ENCODE results near the gene MRPL43. TPM values are rescaled to one million over a fixed set of nuclear protein-coding genes. Genes with fewer than 3 reads are reported as not detected.

MRPL43 gene
- total RNA-seq, 2 experiments from 2014 or later, result 47.8 to 49.3 TPM

GRCh38 chr10:100998991-100999741, 11.9 kb upstream of the MRPL43 start:
- ChIA-PET POLR2A (interaction anchor here (0.9 to 2.7 kb wide), 5 partner anchors 13 to 39 kb away, joined by 3 to 17 read pairs (median 4); partner anchors contain the start of genes PDZD7 and SFXN3), CTCF (interaction anchor here (0.6 to 17.1 kb wide), 9 partner anchors 11 to 88 kb away, joined by 3 to 186 read pairs (median 6); partner anchors contain the start of genes MRPL43, PDZD7, SFXN3 and TWNK)
- H3K36me3 Mint-ChIP-seq (ENCODE audit: low read depth), result peaks cover 4% of the 10 kb centered on the region
- peak overlapping the region; percentile 66 for H3K27ac Mint-ChIP-seq
- H3K4me1 Mint-ChIP-seq, result peaks cover 28% of the 10 kb centered on the region
- H3K9me3 Mint-ChIP-seq, result no peaks in the 10 kb centered on the region
- DNase-seq, result peak; percentile 78
- H3K27me3 Mint-ChIP-seq, result peaks cover 3% of the 10 kb centered on the region
- H3K4me3 Mint-ChIP-seq, result peak overlapping the region; percentile 77

GRCh38 chr10:100998183-100998990, 11.1 kb upstream of the MRPL43 start:
- Mint-ChIP-seq H3K27me3 (peaks cover 3% of the 10 kb centered on the region), H3K4me1 (peaks cover 28% of the 10 kb centered on the region), H3K9me3 (no peaks in the 10 kb centered on the region), H3K36me3 (ENCODE audit: low read depth) (peaks cover 6% of the 10 kb centered on the region), H3K27ac (peak overlapping the region; percentile 66), H3K4me3 (peak overlapping the region; percentile 77)
- POLR2A ChIA-PET, result interaction anchor here (1.5 to 3.2 kb wide), 6 partner anchors 11 to 49 kb away, joined by 3 to 27 read pairs (median 10); partner anchors contain the start of genes MRPL43, PDZD7, SFXN3 and TWNK
- peak; percentile 63 for DNase-seq
- CTCF ChIA-PET, result interaction anchor here (0.6 to 17.1 kb wide), 24 partner anchors 8 to 1266 kb away, joined by 3 to 186 read pairs (median 5); partner anchors contain the start of genes HIF1AN, MRPL43, PDZD7 and SEMA4G

- peaks cover 28% of the 10 kb centered on the region for H3K4me1 Mint-ChIP-seq
- peak overlapping the region; percentile 92 for H3K27ac Mint-ChIP-seq
- DNase-seq, result peak; percentile 76
- peaks cover 3% of the 10 kb centered on the region for H3K27me3 Mint-ChIP-seq
- peak overlapping the region; percentile 77 for H3K4me3 Mint-ChIP-seq
- ChIA-PET CTCF (interaction anchor here (0.6 to 17.1 kb wide), 31 partner anchors 9 to 1265 kb away, joined by 3 to 186 read pairs (median 4); partner anchors contain the start of genes HIF1AN, MRPL43, PDZD7 and SEMA4G), POLR2A (interaction anchor here (0.9 to 3.2 kb wide), 6 partner anchors 9 to 50 kb away, joined by 3 to 27 read pairs (median 10); partner anchors contain the start of genes MRPL43, PDZD7, SFXN3 and TWNK)
- peaks cover 11% of the 10 kb centered on the region for H3K36me3 Mint-ChIP-seq (ENCODE audit: low read depth)
- no peaks in the 10 kb centered on the region for H3K9me3 Mint-ChIP-seq
Observed at GRCh38 chr10:100997360-100998182, 10.3 kb upstream of the MRPL43 start.

GRCh38 chr10:100996678-100997359, 9.5 kb upstream of the MRPL43 start:
- Mint-ChIP-seq H3K27me3 (peaks cover 3% of the 10 kb centered on the region), H3K36me3 (ENCODE audit: low read depth) (peaks cover 11% of the 10 kb centered on the region), H3K4me1 (peaks cover 28% of the 10 kb centered on the region), H3K27ac (peak overlapping the region; percentile 92), H3K4me3 (peak overlapping the region; percentile 77), H3K9me3 (no peaks in the 10 kb centered on the region)
- peak; percentile 41 for DNase-seq
- ChIA-PET POLR2A (interaction anchor here (0.8 to 3.2 kb wide), 8 partner anchors 9 to 81 kb away, joined by 3 to 27 read pairs (median 4); partner anchors contain the start of genes KAZALD1, MRPL43, PDZD7 and SFXN3), CTCF (interaction anchor here (0.8 to 17.1 kb wide), 17 partner anchors 9 to 651 kb away, joined by 3 to 186 read pairs (median 4); partner anchors contain the start of genes MRPL43, PDZD7, SFXN3 and TWNK)

- ChIA-PET POLR2A (no interaction called here), CTCF (interaction anchor here (17.1 kb wide), 1 partner anchor 22 kb away, joined by 186 read pairs; no protein-coding TSS in a partner anchor)
- Mint-ChIP-seq H3K4me3 (peak overlapping the region; percentile 13), H3K4me1 (peaks cover 30% of the 10 kb centered on the region), H3K27ac (no peak overlapping the region), H3K27me3 (no peaks in the 10 kb centered on the region), H3K9me3 (no peaks in the 10 kb centered on the region), H3K36me3 (ENCODE audit: low read depth) (peaks cover 25% of the 10 kb centered on the region)
- no peak for DNase-seq
Observed at GRCh38 chr10:100995181-100995580, 7.9 kb upstream of the MRPL43 start.

GRCh38 chr10:100993986-100994708, 6.8 kb upstream of the MRPL43 start:
- H3K27ac Mint-ChIP-seq, result no peak overlapping the region
- POLR2A ChIA-PET, result no interaction called here
- no peak overlapping the region for H3K4me3 Mint-ChIP-seq
- CTCF ChIA-PET, result interaction anchor here (17.1 kb wide), 1 partner anchor 23 kb away, joined by 186 read pairs; no protein-coding TSS in a partner anchor
- H3K4me1 Mint-ChIP-seq, result peaks cover 30% of the 10 kb centered on the region
- no peaks in the 10 kb centered on the region for H3K9me3 Mint-ChIP-seq
- H3K36me3 Mint-ChIP-seq (ENCODE audit: low read depth), result peaks cover 25% of the 10 kb centered on the region
- no peak for DNase-seq
- H3K27me3 Mint-ChIP-seq, result no peaks in the 10 kb centered on the region

- DNase-seq, result no peak
- Mint-ChIP-seq H3K27me3 (no peaks in the 10 kb centered on the region), H3K4me3 (no peak overlapping the region), H3K36me3 (ENCODE audit: low read depth) (peaks cover 25% of the 10 kb centered on the region), H3K27ac (no peak overlapping the region), H3K4me1 (peaks cover 33% of the 10 kb centered on the region), H3K9me3 (no peaks in the 10 kb centered on the region)
- CTCF ChIA-PET, result interaction anchor here (1.5 to 3.0 kb wide), 2 partner anchors 8 to 22 kb away, joined by 4 to 28 read pairs; no protein-coding TSS in a partner anchor
- POLR2A ChIA-PET, result interaction anchor here (3.3 kb wide), 1 partner anchor 8 kb away, joined by 27 read pairs; no protein-coding TSS in a partner anchor
Observed at GRCh38 chr10:100989088-100989487, 1.8 kb upstream of the MRPL43 start.

- H3K4me3 Mint-ChIP-seq, result peak overlapping the region; percentile 85
- peaks cover 21% of the 10 kb centered on the region for H3K36me3 Mint-ChIP-seq (ENCODE audit: low read depth)
- H3K4me1 Mint-ChIP-seq, result peaks cover 33% of the 10 kb centered on the region
- H3K9me3 Mint-ChIP-seq, result no peaks in the 10 kb centered on the region
- CTCF ChIA-PET, result interaction anchor here (0.9 to 3.0 kb wide), 4 partner anchors 9 to 53 kb away, joined by 3 to 28 read pairs (median 8); no protein-coding TSS in a partner anchor
- POLR2A ChIA-PET, result interaction anchor here (3.3 kb wide), 1 partner anchor 9 kb away, joined by 27 read pairs; no protein-coding TSS in a partner anchor
- H3K27ac Mint-ChIP-seq, result no peak overlapping the region
- no peak for DNase-seq
- H3K27me3 Mint-ChIP-seq, result no peaks in the 10 kb centered on the region
Observed at GRCh38 chr10:100988166-100988565, 869 bp upstream of the MRPL43 start.

- Mint-ChIP-seq H3K9me3 (no peaks in the 10 kb centered on the region), H3K27ac (peak overlapping the region; percentile 81), H3K4me1 (peaks cover 33% of the 10 kb centered on the region), H3K27me3 (no peaks in the 10 kb centered on the region), H3K36me3 (ENCODE audit: low read depth) (peaks cover 18% of the 10 kb centered on the region), H3K4me3 (peak overlapping the region; percentile 85)
- ChIA-PET CTCF (interaction anchor here (0.8 to 3.0 kb wide), 5 partner anchors 10 to 118 kb away, joined by 3 to 28 read pairs (median 4); no protein-coding TSS in a partner anchor), POLR2A (interaction anchor here (0.7 to 3.3 kb wide), 2 partner anchors 10 to 11 kb away, joined by 3 to 27 read pairs; no protein-coding TSS in a partner anchor)
- DNase-seq, result no peak
Observed at GRCh38 chr10:100987685-100988049, 370 bp upstream of the MRPL43 start.

GRCh38 chr10:100986623-100986951, 710 bp downstream of the MRPL43 start:
- H3K36me3 Mint-ChIP-seq (ENCODE audit: low read depth), result peaks cover 21% of the 10 kb centered on the region
- ChIA-PET POLR2A (interaction anchor here (0.9 to 3.3 kb wide), 2 partner anchors 11 to 73 kb away, joined by 4 to 27 read pairs; no protein-coding TSS in a partner anchor), CTCF (interaction anchor here (2.7 kb wide), 1 partner anchor 28 kb away, joined by 11 read pairs; no protein-coding TSS in a partner anchor)
- H3K27ac Mint-ChIP-seq, result peak overlapping the region; percentile 81
- DNase-seq, result no peak
- H3K4me3 Mint-ChIP-seq, result peak overlapping the region; percentile 85
- no peaks in the 10 kb centered on the region for H3K27me3 Mint-ChIP-seq
- peaks cover 33% of the 10 kb centered on the region for H3K4me1 Mint-ChIP-seq
- no peaks in the 10 kb centered on the region for H3K9me3 Mint-ChIP-seq

All from activated CD4-positive, alpha-beta memory T cell treated with anti-CD3 and anti-CD28 coated beads, Interleukin-2, amount 10 ng/mL, durations not matched to agents 7 days and 5 days (primary cell).